SK-N-SH (cell line): ENCODE results near the gene ATP5F1A. TPM values are rescaled to one million over a fixed set of nuclear protein-coding genes. Genes with fewer than 3 reads are reported as not detected.

ENCODE experiments used
- CTCF ChIA-PET: fragments of 300-600, 350-600 bp; formaldehyde crosslinking; extraction: SDS; loops from one replicate; lab custom pipeline; 2021; lab: Yijun Ruan, JAX
- POLR2A ChIA-PET: fragments of 350-600 bp; sonication (Branson Sonifier 250); formaldehyde crosslinking; extraction: SDS; loops from one replicate; lab custom pipeline; 2020; ENCODE audit warnings: antibody characterized with exemption, inconsistent platforms; lab: Yijun Ruan, JAX
- DNase-seq: peaks from one replicate; pipeline ENCODE4 v3.0.0; 2012
- H2AFZ ChIP-seq: fragments of 200-600 bp; sonication (generic); 2 replicates; pipeline ENCODE4 v1.8.1; 2016; ENCODE audit warnings: antibody characterized with exemption, mild to moderate bottlenecking, low read depth
- H3F3A ChIP-seq: fragments of 200-600 bp; sonication (generic); replicated peaks from 2 replicates; pipeline ENCODE3; 2016; ENCODE audit warnings: antibody characterized with exemption, mild to moderate bottlenecking; ENCODE audit not compliant: insufficient read depth
- H3K27ac ChIP-seq, 2 experiments: fragments of 200-500 bp in 1 of 2; fragments of 200-600 bp in 1 of 2; sonication (Bioruptor generic) in 1 of 2; sonication (generic), shearing (Covaris generic) in 1 of 2; 2 replicates each; pipeline versions ENCODE4 v1.5.1 to v1.6.1; 2014 to 2016; ENCODE audit warnings: low read depth in 2 of 2, inconsistent platforms in 1 of 2, low read length in 1 of 2, mild to moderate bottlenecking in 1 of 2, mixed read lengths in 1 of 2
- H3K27me3 ChIP-seq: fragments of 200-600 bp; sonication (generic), shearing (Covaris generic); 2 replicates; pipeline ENCODE4 v1.6.1; 2016; ENCODE audit warnings: mixed run types; ENCODE audit not compliant: insufficient read depth
- H3K36me3 ChIP-seq, 2 experiments: fragments of 200-500 bp in 1 of 2; fragments of 200-600 bp in 1 of 2; sonication (Bioruptor generic) in 1 of 2; sonication (generic) in 1 of 2; replicated peaks in 1 of 2; 2 replicates each; pipeline versions ENCODE3 to v1.5.1; 2014 to 2016; ENCODE audit warnings: low read length in 1 of 2, mild to moderate bottlenecking in 1 of 2; ENCODE audit not compliant: insufficient read depth in 2 of 2, control insufficient read depth in 1 of 2
- H3K4me1 ChIP-seq, 2 experiments: fragments of 200-500 bp in 1 of 2; fragments of 200-600 bp in 1 of 2; sonication (Bioruptor generic) in 1 of 2; sonication (generic), shearing (Covaris generic) in 1 of 2; 2 replicates each; pipeline versions ENCODE4 v1.5.1 to v1.6.1; 2014 to 2016; ENCODE audit warnings: low read depth in 1 of 2, low read length in 1 of 2, mixed run types in 1 of 2; ENCODE audit not compliant: insufficient read depth in 2 of 2, control insufficient read depth in 1 of 2
- H3K4me2 ChIP-seq: fragments of 200-600 bp; sonication (generic), shearing (Covaris generic); 2 replicates; pipeline ENCODE4 v1.6.1; 2017; ENCODE audit warnings: mixed run types
- H3K4me3 ChIP-seq, 2 experiments: fragments of 200-500 bp in 1 of 2; fragments of 200-600 bp in 1 of 2; sonication (Bioruptor generic) in 1 of 2; sonication (generic), shearing (Covaris generic) in 1 of 2; 2 replicates each; pipeline versions ENCODE4 v1.5.1 to v1.8.1; 2014 to 2016; ENCODE audit warnings: low read depth in 2 of 2, inconsistent platforms in 1 of 2, low read length in 1 of 2, mild to moderate bottlenecking in 1 of 2, mixed read lengths in 1 of 2, moderate library complexity in 1 of 2
- H3K79me2 ChIP-seq: fragments of 200-600 bp; sonication (generic); 2 replicates; pipeline ENCODE4 v1.8.1; 2017; ENCODE audit warnings: mild to moderate bottlenecking; ENCODE audit not compliant: insufficient read depth
- H3K9ac ChIP-seq: fragments of 200-600 bp; sonication (generic); 2 replicates; pipeline ENCODE4 v1.6.1; 2017; ENCODE audit warnings: mixed run types
- H3K9me2 ChIP-seq: fragments of 200-600 bp; sonication (generic); 2 replicates; pipeline ENCODE4 v1.6.1; 2017; ENCODE audit warnings: mixed run types
- H3K9me3 ChIP-seq: fragments of 200-600 bp; sonication (generic); 2 replicates; pipeline ENCODE4 v1.6.1; 2017; ENCODE audit warnings: mixed run types, mild to moderate bottlenecking, moderate library complexity
- H4K20me1 ChIP-seq: fragments of 200-600 bp; sonication (generic); 2 replicates; pipeline ENCODE4 v1.6.1; 2017; ENCODE audit warnings: mild to moderate bottlenecking, mixed run types; ENCODE audit not compliant: insufficient read depth
- ELF1 ChIP-seq: IDR thresholded peaks from 2 replicates; pipeline ENCODE4 v1.4.0; 2012
- EP300 ChIP-seq, 2 experiments: IDR thresholded peaks; 2 replicates each; pipeline versions ENCODE4 v1.4.0 to v1.6.1; 2012; ENCODE audit warnings: borderline replicate concordance in 1 of 2, low read depth in 1 of 2, low read length in 1 of 2
- GABPA ChIP-seq: IDR thresholded peaks from 2 replicates; pipeline ENCODE4 v1.4.0; 2012; ENCODE audit warnings: low read depth, mild to moderate bottlenecking
- GATA2 ChIP-seq: sonication (generic); formaldehyde crosslinking; IDR thresholded peaks from 2 replicates; pipeline ENCODE4 v1.5.0; 2020; ENCODE audit warnings: mild to moderate bottlenecking, missing genetic modification reagents
- MEF2A ChIP-seq: IDR thresholded peaks from 2 replicates; pipeline ENCODE4 v1.4.0; 2012; ENCODE audit warnings: low read depth, borderline replicate concordance
- MXI1 ChIP-seq: IDR thresholded peaks from 2 replicates; pipeline ENCODE4 v1.6.1; 2012; ENCODE audit warnings: mild to moderate bottlenecking, low read depth, low read length, improper control_type of control experiment
- NRF1 ChIP-seq: IDR thresholded peaks from 2 replicates; pipeline ENCODE4 v1.6.1; 2012; ENCODE audit warnings: low read depth, mild to moderate bottlenecking, low read length
- POLR2AphosphoS5 ChIP-seq: IDR thresholded peaks from 2 replicates; pipeline ENCODE4 v1.6.1; 2012; ENCODE audit warnings: low read depth, low read length
- RAD21 ChIP-seq: IDR thresholded peaks from 2 replicates; pipeline ENCODE4 v1.6.1; 2012; ENCODE audit warnings: mild to moderate bottlenecking, low read length
- RFX5 ChIP-seq: IDR thresholded peaks from 2 replicates; pipeline ENCODE4 v1.6.1; 2012; ENCODE audit warnings: mild to moderate bottlenecking, improper control_type of control experiment, low read length
- SMC3 ChIP-seq: IDR thresholded peaks from 2 replicates; pipeline ENCODE4 v1.6.1; 2012; ENCODE audit warnings: low read depth, low read length, improper control_type of control experiment
- TCF12 ChIP-seq: IDR thresholded peaks from 2 replicates; pipeline ENCODE4 v1.4.0; 2012
- WGBS: methylation state at CpG from one replicate; pipeline ENCODE4 v1.1.6; 2017; ENCODE audit warnings: low lambda C conversion rate; 5-methylcytosine and 5-hydroxymethylcytosine counted together
- polyA plus RNA-seq, 3 experiments: library from polyadenylated mRNA; depleted of rRNA; stranded (reverse); fragments of >200 nt; gene quantifications; 2 replicates each; pipeline ENCODE4 v1.2.3, GENCODE V29; 2012
- TF ChIP-seq, protein P1 (sequence below): IDR thresholded peaks from 2 replicates; pipeline ENCODE4 v1.4.0; 2012; ENCODE audit warnings: low read depth, borderline replicate concordance
- TF ChIP-seq, protein P2 (sequence below): IDR thresholded peaks from 2 replicates; pipeline ENCODE4 v1.4.0; 2012; ENCODE audit warnings: low read depth, borderline replicate concordance
- TF ChIP-seq, protein P3 (sequence below): fragments of 150-350 bp; IDR thresholded peaks from 2 replicates; pipeline ENCODE4 v1.6.1; 2017; ENCODE audit warnings: antibody characterized with exemption, low read length, low read depth, borderline replicate concordance

The ATP5F1A gene
- polyA plus RNA-seq, 1 of the 3 experiments (the other 2 are of a cell fraction) = 610 TPM

DNA sequence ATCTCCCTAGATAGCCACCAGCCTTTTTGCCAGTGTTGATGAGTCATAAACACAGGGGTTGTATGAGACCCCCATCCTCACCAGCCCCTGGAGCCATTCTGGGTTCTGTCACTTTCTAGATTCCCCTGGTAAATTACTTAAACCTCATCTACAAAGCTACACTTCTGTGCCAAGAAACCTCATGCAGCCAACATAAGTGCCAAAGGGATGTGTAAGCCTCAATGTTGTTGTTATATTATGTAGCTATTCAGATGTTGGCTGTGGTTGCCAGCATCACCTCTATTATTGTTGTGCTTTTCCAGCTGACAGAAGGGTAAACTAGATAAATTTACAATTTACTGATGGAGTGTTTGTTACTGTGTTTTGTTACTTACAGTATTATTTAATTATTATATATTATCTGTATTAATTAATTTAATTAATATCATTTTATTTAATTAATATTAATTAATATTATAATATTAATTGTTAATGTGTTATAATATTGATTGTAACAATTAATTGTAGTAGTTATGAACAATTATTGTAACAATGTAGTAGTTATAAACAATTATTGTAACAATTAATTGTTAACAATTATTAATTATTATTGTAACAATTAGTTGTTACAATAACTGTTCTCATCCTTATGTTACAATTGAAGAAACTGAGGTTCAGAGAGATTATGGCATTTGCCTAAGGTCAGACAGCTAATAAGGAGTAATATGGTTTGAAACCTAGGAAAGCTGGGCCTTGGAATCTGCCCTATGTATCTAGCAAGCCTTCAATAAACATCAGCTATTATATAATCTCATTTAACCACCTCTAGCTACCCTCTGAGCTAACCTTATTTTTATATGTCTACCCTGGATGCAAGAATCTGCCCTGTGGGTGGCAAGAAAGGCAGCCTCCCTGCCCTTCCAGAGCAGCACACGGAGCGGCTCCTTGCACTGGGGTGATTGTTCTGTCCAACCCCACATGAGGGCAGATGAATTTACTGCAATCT, 62.1 kb downstream of the ATP5F1A start:
- CTCF ChIA-PET = no interaction called here
- peak; percentile 17 for DNase-seq
- no peaks in the 10 kb centered on the region for H3K9me3 ChIP-seq
- H4K20me1 ChIP-seq = no peaks in the 10 kb centered on the region
- peaks cover 0 to 6% of the 10 kb centered on the region in 2 experiments for H3K36me3 ChIP-seq
- peak overlapping the region in 1 of 2 experiments; percentile 33; a peak in 1 of 4 replicates for H3K27ac ChIP-seq
- H3F3A ChIP-seq = peaks cover 7% of the 10 kb centered on the region
- no peak overlapping the region for H3K9ac ChIP-seq
- 100% methylated on average over 2 of the region's 2 CpGs for WGBS
- H3K79me2 ChIP-seq = no peaks in the 10 kb centered on the region
- H3K4me2 ChIP-seq = peak overlapping the region; percentile 30; the same call in 1 of the 2 replicates
- TF ChIP-seq GABPA = no peak
- no peak for TF ChIP-seq RAD21
- TF ChIP-seq RFX5 = no peak
- no peak for TF ChIP-seq GATA2 (CRISPR knock-in tag)
- TF ChIP-seq POLR2AphosphoS5 = no peak
- TF ChIP-seq EP300 (IDR thresholded peaks at IDR 0.05; ENCODE audit: borderline replicate concordance in 1 of 2, low read depth in 1 of 2, low read length in 1 of 2) = no peak
- TF ChIP-seq SMC3 = no peak
- TF ChIP-seq, protein P1, sequence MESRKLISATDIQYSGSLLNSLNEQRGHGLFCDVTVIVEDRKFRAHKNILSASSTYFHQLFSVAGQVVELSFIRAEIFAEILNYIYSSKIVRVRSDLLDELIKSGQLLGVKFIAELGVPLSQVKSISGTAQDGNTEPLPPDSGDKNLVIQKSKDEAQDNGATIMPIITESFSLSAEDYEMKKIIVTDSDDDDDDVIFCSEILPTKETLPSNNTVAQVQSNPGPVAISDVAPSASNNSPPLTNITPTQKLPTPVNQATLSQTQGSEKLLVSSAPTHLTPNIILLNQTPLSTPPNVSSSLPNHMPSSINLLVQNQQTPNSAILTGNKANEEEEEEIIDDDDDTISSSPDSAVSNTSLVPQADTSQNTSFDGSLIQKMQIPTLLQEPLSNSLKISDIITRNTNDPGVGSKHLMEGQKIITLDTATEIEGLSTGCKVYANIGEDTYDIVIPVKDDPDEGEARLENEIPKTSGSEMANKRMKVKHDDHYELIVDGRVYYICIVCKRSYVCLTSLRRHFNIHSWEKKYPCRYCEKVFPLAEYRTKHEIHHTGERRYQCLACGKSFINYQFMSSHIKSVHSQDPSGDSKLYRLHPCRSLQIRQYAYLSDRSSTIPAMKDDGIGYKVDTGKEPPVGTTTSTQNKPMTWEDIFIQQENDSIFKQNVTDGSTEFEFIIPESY = no peak
- TF ChIP-seq ELF1 = no peak
- TF ChIP-seq, protein P2, sequence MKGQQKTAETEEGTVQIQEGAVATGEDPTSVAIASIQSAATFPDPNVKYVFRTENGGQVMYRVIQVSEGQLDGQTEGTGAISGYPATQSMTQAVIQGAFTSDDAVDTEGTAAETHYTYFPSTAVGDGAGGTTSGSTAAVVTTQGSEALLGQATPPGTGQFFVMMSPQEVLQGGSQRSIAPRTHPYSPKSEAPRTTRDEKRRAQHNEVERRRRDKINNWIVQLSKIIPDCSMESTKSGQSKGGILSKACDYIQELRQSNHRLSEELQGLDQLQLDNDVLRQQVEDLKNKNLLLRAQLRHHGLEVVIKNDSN = no peak
- TF ChIP-seq TCF12 = no peak
- TF ChIP-seq MEF2A = no peak
- TF ChIP-seq NRF1 = no peak
- TF ChIP-seq MXI1 = no peak
- POLR2A ChIA-PET = no interaction called here
- peaks cover 0 to 13% of the 10 kb centered on the region in 2 experiments; a peak in 1 of 4 replicates for H3K4me1 ChIP-seq
- H2AFZ ChIP-seq = no peak overlapping the region
- no peak overlapping the region for H3K4me3 ChIP-seq
- H3K9me2 ChIP-seq = no peaks in the 10 kb centered on the region
- no peaks in the 10 kb centered on the region for H3K27me3 ChIP-seq

DNA sequence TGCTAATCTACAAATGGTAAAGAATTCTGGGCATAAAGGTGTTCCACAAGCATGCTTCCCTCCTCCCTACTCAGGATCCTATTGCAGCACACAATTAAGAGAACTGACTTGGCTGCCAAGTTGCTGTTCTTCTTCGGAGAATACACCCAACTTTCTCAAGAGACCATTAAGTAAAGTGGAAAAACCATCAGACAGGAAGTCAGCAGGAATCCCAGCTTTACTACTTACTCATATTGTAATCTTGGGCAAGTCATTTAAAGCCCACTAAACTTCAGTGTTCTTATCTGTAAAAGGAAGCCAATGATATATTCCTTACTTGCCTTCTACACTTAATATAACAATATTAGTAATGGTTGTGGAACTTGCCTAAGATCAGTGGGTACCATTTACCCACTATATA, 63.9 kb downstream of the ATP5F1A start:
- TF ChIP-seq SMC3 = no peak
- TF ChIP-seq, protein P3, sequence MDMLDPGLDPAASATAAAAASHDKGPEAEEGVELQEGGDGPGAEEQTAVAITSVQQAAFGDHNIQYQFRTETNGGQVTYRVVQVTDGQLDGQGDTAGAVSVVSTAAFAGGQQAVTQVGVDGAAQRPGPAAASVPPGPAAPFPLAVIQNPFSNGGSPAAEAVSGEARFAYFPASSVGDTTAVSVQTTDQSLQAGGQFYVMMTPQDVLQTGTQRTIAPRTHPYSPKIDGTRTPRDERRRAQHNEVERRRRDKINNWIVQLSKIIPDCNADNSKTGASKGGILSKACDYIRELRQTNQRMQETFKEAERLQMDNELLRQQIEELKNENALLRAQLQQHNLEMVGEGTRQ = no peak
- TF ChIP-seq TCF12 = no peak
- TF ChIP-seq RAD21 = no peak
- no peaks in the 10 kb centered on the region for H4K20me1 ChIP-seq
- H3K4me3 ChIP-seq = no peak overlapping the region
- H3K36me3 ChIP-seq = peaks cover 0 to 8% of the 10 kb centered on the region in 2 experiments
- H3K27ac ChIP-seq = no peak overlapping the region
- no peaks in the 10 kb centered on the region for H3K9me3 ChIP-seq
- DNase-seq = no peak
- H3K4me1 ChIP-seq = peaks cover 0 to 13% of the 10 kb centered on the region in 2 experiments; a peak in 1 of 4 replicates
- no peak overlapping the region for H3K9ac ChIP-seq
- POLR2A ChIA-PET = no interaction called here
- 71% methylated on average over 1 of the region's 1 CpG for WGBS
- peaks cover 7% of the 10 kb centered on the region for H3F3A ChIP-seq
- no peak overlapping the region for H3K4me2 ChIP-seq
- no peak overlapping the region for H2AFZ ChIP-seq
- no peaks in the 10 kb centered on the region for H3K27me3 ChIP-seq
- H3K79me2 ChIP-seq = no peaks in the 10 kb centered on the region
- CTCF ChIA-PET = interaction anchor here (0.9 to 1.4 kb wide), 2 partner anchors 40 to 311 kb away, joined by 4 to 5 read pairs; partner anchors contain the start of gene SLC14A1
- H3K9me2 ChIP-seq = no peaks in the 10 kb centered on the region
